ENCODE data around the gene IGFL1.

- TF ChIP-seq CTCF (conservative IDR thresholded peaks at IDR 0.05; ENCODE audit: low read length) (no peak), EZH2phosphoT487 (IDR thresholded peaks at IDR 0.05; ENCODE audit: borderline replicate concordance, low read depth, low read length) (no peak)
Measured at GRCh38 chr19:46201454-46202310, 27.9 kb upstream of the IGFL1 start.

Measured in OCI-LY7 (cell line).